Suprapubic skin (tissue), 3 donors: ENCODE data around the gene THSD7A.

ENCODE experiments used
- POLR2A ChIP-seq, 2 donors: fragments of 450-650 bp; IDR thresholded peaks; one replicate each; pipeline ENCODE4 v1.6.1; 2017; ENCODE audit warnings: antibody characterized with exemption in 2 of 2, mild to moderate bottlenecking in 2 of 2, moderate library complexity in 2 of 2
- TF ChIP-seq, protein P1 (sequence below), 2 donors: fragments of 200-600 bp in 1 of 2; fragments of 450-650 bp in 1 of 2; sonication (generic) in 1 of 2; IDR thresholded peaks; one replicate each; pipeline ENCODE4 v1.5.1; 2016 to 2019; ENCODE audit warnings: antibody characterized with exemption in 2 of 2, mild to moderate bottlenecking in 1 of 2, moderate library complexity in 1 of 2

DNA sequence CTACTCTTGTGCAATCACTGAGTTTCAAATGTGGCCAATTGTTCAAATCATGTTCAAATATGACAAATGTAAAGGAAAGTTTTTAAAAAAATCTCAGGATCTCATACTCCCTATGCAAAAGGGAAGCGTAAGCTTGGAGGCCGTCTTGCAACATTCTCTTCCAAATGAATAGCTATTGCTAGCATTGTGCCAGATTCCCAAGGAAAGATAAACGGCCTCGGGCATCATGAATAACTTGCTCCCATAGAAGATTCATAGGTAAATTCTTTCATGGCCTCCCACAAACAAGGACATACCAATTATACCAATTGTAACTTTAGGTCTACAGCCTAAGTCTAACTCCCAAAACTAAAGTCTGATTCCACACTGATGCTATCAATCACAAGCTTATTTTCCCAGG lies 416.9 kb downstream of the THSD7A start:
- TF ChIP-seq, protein P1, sequence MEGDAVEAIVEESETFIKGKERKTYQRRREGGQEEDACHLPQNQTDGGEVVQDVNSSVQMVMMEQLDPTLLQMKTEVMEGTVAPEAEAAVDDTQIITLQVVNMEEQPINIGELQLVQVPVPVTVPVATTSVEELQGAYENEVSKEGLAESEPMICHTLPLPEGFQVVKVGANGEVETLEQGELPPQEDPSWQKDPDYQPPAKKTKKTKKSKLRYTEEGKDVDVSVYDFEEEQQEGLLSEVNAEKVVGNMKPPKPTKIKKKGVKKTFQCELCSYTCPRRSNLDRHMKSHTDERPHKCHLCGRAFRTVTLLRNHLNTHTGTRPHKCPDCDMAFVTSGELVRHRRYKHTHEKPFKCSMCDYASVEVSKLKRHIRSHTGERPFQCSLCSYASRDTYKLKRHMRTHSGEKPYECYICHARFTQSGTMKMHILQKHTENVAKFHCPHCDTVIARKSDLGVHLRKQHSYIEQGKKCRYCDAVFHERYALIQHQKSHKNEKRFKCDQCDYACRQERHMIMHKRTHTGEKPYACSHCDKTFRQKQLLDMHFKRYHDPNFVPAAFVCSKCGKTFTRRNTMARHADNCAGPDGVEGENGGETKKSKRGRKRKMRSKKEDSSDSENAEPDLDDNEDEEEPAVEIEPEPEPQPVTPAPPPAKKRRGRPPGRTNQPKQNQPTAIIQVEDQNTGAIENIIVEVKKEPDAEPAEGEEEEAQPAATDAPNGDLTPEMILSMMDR (IDR thresholded peaks at IDR 0.05), result no peak
- no peak for TF ChIP-seq POLR2A (IDR thresholded peaks at IDR 0.05)
